Measurements from ENCODE around the gene MCC.
"Not testable (repeated sequence)": the region's sequence is repeated elsewhere in the genome, so short reads cannot be mapped to it uniquely, and the experiment has no call there.

Gene MCC

DNA sequence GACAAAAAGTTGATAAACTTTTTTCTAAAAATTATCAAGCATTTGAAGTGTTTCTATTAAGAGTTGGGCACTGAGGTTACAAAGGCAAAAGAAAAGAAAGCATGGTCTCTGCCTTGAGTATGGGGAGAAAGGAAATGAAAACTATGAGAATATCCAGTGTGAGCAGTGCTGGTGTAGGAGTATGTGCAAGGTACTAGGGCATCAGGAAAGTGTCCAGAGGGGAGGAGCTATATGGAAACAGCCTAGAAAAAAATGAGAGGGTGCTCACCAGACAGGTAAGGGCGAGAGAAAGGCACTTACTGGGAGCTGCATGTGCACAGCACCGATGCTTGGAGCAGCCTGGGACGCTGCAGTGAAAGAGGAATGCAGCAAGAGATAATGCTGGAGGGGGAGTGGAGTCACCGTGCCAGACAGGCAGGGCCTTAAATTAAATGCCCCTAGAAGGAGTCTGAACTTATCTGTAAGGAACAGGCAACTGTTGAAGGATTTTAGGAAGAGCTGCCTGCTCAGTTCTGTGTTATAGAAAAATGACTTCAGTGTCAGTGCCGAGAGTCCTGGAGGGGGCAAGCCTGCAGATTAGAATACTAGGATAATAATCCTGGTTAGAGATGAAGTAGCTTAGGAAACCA is 14.0 kb downstream of the MCC start:
- DNase-seq (ENCODE audit: insufficient read length, low spot score) (no peak), FAIRE-seq (no peak)
- TF ChIP-seq, protein P1, sequence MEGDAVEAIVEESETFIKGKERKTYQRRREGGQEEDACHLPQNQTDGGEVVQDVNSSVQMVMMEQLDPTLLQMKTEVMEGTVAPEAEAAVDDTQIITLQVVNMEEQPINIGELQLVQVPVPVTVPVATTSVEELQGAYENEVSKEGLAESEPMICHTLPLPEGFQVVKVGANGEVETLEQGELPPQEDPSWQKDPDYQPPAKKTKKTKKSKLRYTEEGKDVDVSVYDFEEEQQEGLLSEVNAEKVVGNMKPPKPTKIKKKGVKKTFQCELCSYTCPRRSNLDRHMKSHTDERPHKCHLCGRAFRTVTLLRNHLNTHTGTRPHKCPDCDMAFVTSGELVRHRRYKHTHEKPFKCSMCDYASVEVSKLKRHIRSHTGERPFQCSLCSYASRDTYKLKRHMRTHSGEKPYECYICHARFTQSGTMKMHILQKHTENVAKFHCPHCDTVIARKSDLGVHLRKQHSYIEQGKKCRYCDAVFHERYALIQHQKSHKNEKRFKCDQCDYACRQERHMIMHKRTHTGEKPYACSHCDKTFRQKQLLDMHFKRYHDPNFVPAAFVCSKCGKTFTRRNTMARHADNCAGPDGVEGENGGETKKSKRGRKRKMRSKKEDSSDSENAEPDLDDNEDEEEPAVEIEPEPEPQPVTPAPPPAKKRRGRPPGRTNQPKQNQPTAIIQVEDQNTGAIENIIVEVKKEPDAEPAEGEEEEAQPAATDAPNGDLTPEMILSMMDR (IDR thresholded peaks at IDR 0.05; ENCODE audit: insufficient read depth, missing control alignments) = no peak

DNA sequence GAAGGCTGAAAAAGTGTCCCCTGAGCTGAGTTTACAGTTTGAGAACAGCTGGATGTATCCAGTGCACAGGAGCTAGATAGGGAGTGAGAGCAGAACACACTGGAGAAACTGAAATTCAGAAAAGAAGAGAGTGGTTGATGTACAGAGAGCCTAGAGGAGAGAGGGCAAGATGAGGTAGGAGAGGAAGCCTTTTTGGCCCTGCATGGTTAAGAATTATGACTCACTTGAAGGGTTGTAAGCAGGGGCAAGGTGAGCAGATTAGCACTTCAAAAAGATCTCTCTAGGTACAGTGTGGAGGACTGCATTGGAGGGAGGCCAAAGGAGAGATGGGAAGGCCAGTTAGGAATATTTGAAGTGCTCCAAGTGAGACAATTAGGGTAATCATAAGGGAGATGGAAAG is 25.2 kb downstream of the MCC start:
- DNase-seq (ENCODE audit: insufficient read length, low spot score) (no peak), FAIRE-seq (no peak)
- TF ChIP-seq, protein P1 (IDR thresholded peaks at IDR 0.05; ENCODE audit: insufficient read depth, missing control alignments) = no peak

DNA sequence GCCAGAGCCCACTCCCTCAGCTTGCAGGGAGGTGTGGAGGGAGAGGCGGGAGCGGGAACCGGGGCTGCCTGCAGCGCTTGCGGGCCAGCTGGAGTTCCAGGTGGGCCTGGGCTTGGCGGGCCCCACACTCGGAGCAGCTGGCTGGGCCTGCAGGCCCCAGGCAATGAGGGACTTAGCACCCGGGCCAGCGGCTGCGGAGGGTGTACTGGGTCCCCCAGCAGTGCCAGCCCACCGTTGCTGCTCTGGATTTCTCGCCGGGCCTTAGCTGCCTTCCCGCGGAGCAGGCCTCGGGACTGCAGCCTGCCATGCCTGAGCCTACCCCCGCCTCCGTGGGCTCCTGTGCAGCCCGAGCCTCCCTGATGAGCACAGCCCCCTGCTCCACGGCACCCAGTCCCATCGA is 31.1 kb downstream of the MCC start:
- DNase-seq (ENCODE audit: insufficient read length, low spot score); FAIRE-seq: not testable (repeated sequence)

DNA sequence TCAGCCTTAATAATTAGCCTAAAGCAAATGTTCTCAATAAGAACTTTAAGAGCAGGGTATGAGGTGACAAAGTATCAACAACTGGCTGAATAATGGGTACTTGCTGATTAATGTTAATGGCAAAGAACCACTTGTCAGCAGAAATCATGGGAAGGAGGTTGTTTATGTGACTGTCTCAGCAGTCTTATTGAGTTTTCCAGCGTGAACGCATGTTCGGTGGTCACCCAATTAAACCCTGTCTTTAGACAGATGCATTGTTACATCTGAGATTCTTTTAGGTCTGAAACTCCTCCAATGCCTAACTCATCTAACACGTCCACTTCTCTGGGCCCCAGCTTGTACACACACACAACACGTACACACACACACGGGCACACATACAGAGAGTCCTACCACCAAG is 35.3 kb downstream of the MCC start:
- FAIRE-seq (no peak), DNase-seq (ENCODE audit: insufficient read length, low spot score) (no peak)
- TF ChIP-seq, protein P1 (IDR thresholded peaks at IDR 0.05; ENCODE audit: insufficient read depth, missing control alignments) = no peak

DNA sequence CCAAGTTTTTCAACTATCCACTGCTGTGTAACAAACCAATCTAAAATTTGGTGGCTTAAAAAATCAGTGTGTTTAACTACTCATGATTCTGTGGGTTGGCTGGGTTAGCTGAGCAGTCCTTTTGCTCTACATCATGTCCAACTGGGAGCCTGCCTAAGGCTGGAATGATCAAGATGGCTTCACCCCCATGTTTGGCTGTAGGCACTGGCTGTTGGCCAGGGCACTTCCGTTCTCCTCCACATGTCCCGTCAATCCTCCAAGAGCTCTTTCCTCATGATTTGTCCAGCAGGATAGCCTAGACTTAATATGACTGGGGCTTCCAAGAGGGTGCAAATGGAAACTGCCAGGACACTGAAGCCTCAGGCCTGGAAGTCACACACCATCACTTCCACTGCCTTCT is 36.5 kb downstream of the MCC start:
- TF ChIP-seq, protein P1 (IDR thresholded peaks at IDR 0.05; ENCODE audit: insufficient read depth, missing control alignments) = no peak
- DNase-seq (ENCODE audit: insufficient read length, low spot score) (no peak), FAIRE-seq (no peak)

DNA sequence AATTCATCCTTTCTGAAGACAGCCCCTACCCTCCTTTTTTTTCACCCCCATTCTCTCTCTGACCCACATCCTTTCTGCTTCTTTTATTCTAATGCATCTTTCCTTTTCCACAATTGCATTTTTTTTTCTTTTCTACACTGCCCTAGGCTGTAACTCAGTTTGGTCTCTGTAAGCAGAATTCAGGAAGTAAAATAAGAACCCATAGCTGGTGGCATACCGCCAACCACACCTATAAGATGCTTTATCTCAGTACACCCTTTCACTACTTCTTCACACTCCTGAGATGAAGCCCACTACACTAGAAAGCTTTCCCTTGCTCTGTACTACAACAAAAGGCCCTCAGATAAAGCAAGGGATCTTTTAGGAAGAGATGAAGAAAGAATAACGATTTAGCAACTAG is 37.3 kb downstream of the MCC start:
- no peak for DNase-seq (ENCODE audit: insufficient read length, low spot score)
- TF ChIP-seq, protein P1 (IDR thresholded peaks at IDR 0.05; ENCODE audit: insufficient read depth, missing control alignments) = no peak
- no peak for FAIRE-seq

DNA sequence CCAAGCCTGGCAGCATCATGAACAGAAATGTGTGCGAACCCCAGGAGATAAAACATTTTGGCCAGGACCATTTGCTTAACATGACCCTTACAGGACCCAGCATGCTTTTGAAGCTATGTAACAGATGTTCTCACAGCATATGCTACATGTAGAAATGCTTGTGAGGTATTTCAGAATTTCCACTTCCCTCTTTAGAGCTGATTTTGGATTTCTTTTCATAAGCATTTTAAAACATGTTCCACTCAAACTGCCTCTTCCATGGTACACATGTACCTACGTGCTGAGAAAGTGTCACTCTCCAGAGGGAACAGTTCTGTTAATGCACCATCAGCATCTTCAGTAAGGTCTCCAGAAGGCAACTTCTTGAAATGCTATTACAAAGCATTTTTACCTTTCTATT is 37.8 kb downstream of the MCC start:
- DNase-seq (ENCODE audit: insufficient read length, low spot score) (no peak), FAIRE-seq (no peak)
- TF ChIP-seq, protein P1 (IDR thresholded peaks at IDR 0.05; ENCODE audit: insufficient read depth, missing control alignments) = no peak

DNA sequence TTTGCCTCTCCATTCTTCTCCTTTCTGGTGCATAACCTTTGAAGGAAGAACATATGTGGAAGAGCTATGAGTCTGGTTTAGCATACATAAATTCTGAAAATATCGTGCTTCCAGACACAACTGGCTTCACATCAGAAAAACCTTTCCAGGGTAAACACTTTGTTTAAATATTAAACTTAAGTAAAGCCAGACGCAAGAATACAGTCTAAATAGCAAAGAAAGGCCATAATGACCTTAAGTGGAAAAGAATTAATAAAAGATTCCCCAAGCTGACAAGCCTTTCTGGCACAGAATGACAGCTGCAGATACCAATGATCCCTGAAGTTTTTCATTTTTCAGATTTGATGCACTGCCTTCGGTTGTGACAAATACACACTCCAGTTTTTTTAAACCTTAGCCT is 40.0 kb downstream of the MCC start:
- FAIRE-seq = no peak
- DNase-seq (ENCODE audit: insufficient read length, low spot score) = no peak
- TF ChIP-seq, protein P1 (IDR thresholded peaks at IDR 0.05; ENCODE audit: insufficient read depth, missing control alignments) = no peak
